ENCODE data around the gene ANO4.

Gene ANO4

DNA sequence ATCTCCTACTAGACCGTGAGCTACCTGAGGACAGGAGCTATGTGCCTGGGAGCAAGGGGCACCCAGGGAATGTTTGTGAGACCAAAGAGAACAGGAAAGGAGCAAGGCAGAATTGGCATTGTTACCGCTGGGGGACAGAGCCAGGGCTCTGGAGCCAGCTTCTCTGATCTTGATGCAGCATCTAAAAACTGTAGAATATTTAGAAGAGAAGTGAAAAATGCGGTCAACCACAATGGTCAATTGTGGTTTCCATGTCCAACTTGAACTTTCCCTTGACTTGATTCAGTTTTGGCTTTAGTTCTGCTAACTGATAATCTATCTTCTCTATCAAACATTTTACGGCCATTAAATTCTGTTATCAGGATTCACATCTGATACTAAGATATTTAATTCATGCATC, 201.2 kb downstream of the ANO4 start:
- Histone ChIP-seq H3K4me3 (replicated peaks; ENCODE audit: insufficient read depth, low read length) (no peak overlapping the region), H3K27me3 (ENCODE audit: insufficient read depth, poor library complexity, severe bottlenecking) (no peaks in the 10 kb centered on the region), H3K27ac (replicated peaks) (no peak overlapping the region)
- TF ChIP-seq POLR2AphosphoS5 (IDR thresholded peaks at IDR 0.05; ENCODE audit: low read depth), result no peak
- TF ChIP-seq, protein P1, sequence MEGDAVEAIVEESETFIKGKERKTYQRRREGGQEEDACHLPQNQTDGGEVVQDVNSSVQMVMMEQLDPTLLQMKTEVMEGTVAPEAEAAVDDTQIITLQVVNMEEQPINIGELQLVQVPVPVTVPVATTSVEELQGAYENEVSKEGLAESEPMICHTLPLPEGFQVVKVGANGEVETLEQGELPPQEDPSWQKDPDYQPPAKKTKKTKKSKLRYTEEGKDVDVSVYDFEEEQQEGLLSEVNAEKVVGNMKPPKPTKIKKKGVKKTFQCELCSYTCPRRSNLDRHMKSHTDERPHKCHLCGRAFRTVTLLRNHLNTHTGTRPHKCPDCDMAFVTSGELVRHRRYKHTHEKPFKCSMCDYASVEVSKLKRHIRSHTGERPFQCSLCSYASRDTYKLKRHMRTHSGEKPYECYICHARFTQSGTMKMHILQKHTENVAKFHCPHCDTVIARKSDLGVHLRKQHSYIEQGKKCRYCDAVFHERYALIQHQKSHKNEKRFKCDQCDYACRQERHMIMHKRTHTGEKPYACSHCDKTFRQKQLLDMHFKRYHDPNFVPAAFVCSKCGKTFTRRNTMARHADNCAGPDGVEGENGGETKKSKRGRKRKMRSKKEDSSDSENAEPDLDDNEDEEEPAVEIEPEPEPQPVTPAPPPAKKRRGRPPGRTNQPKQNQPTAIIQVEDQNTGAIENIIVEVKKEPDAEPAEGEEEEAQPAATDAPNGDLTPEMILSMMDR (IDR thresholded peaks at IDR 0.05; ENCODE audit: insufficient read depth, low read length), result no peak
- TF ChIP-seq, protein P2, sequence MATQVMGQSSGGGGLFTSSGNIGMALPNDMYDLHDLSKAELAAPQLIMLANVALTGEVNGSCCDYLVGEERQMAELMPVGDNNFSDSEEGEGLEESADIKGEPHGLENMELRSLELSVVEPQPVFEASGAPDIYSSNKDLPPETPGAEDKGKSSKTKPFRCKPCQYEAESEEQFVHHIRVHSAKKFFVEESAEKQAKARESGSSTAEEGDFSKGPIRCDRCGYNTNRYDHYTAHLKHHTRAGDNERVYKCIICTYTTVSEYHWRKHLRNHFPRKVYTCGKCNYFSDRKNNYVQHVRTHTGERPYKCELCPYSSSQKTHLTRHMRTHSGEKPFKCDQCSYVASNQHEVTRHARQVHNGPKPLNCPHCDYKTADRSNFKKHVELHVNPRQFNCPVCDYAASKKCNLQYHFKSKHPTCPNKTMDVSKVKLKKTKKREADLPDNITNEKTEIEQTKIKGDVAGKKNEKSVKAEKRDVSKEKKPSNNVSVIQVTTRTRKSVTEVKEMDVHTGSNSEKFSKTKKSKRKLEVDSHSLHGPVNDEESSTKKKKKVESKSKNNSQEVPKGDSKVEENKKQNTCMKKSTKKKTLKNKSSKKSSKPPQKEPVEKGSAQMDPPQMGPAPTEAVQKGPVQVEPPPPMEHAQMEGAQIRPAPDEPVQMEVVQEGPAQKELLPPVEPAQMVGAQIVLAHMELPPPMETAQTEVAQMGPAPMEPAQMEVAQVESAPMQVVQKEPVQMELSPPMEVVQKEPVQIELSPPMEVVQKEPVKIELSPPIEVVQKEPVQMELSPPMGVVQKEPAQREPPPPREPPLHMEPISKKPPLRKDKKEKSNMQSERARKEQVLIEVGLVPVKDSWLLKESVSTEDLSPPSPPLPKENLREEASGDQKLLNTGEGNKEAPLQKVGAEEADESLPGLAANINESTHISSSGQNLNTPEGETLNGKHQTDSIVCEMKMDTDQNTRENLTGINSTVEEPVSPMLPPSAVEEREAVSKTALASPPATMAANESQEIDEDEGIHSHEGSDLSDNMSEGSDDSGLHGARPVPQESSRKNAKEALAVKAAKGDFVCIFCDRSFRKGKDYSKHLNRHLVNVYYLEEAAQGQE (IDR thresholded peaks at IDR 0.05; ENCODE audit: insufficient replicate concordance, low read depth), result no peak
- no peak for TF ChIP-seq GABPA (IDR thresholded peaks at IDR 0.05; ENCODE audit: low read depth)
- DNase-seq (ENCODE audit: low read depth in 1 of 2, low spot score in 1 of 2), result no peak

DNA sequence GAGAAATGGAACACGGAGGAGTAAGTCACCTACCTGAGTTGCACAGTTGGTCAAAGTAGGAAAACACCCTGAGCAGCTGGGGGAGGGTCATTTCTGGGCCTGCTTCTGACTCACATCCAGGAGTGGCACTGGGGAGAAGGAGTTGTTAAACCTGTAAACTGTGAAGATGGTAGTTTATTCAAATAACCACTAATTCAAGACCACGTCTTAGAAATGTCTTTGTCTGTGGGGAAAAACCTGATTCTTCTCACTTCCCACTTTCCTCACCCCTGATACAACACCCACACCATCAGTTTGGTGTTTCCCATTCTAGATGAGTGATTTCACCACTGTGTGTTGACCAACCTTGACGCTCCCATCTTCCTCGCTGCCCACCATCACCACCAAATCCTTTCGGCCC, 207.1 kb downstream of the ANO4 start:
- Histone ChIP-seq H3K27ac (replicated peaks) (no peak overlapping the region), H3K27me3 (ENCODE audit: insufficient read depth, poor library complexity, severe bottlenecking) (no peaks in the 10 kb centered on the region), H3K4me3 (replicated peaks; ENCODE audit: insufficient read depth, low read length) (no peak overlapping the region)
- no peak for DNase-seq (ENCODE audit: low read depth in 1 of 2, low spot score in 1 of 2)
- TF ChIP-seq GABPA (IDR thresholded peaks at IDR 0.05; ENCODE audit: low read depth), result no peak

DNA sequence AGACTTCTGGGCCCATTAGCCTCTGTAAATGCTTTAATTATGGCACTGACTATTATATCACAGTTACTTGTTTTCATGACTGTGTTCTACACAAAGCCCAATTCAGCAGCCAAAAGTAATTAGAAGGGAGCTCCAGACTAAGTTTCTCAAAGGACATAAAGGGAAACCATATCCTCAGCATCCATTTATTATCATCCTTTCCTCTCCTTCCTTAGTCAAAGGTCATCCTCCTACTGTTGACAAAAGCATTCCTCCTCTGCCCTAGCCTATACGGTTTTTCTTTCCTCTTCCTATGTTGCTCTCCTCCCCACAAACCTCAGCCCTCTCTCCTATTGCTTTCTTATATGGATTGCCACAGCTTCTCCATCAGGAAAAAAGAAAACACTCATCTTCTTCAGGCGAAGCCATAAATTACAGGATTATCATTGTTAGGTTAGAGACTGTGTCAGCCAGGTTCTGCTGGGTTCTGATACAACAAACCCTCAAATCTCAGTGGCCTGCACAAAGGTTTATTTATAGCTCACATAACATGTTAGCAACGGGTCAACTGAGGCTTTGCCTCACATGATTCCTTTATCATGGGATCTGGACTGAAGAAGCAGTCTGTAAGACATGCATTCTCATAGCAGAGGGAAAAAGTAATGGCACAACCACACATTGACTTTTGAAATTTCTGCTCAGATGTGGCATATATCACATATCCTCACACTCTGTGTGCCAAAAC, 208.3 kb downstream of the ANO4 start:
- no peak for DNase-seq (ENCODE audit: low read depth in 1 of 2, low spot score in 1 of 2)
- Histone ChIP-seq H3K27me3 (ENCODE audit: insufficient read depth, poor library complexity, severe bottlenecking) (no peaks in the 10 kb centered on the region), H3K27ac (replicated peaks) (no peak overlapping the region), H3K4me3 (replicated peaks; ENCODE audit: insufficient read depth, low read length) (no peak overlapping the region)
- TF ChIP-seq, protein P2 (IDR thresholded peaks at IDR 0.05; ENCODE audit: insufficient replicate concordance, low read depth), result no peak
- no peak for TF ChIP-seq POLR2AphosphoS5 (IDR thresholded peaks at IDR 0.05; ENCODE audit: low read depth)

DNA sequence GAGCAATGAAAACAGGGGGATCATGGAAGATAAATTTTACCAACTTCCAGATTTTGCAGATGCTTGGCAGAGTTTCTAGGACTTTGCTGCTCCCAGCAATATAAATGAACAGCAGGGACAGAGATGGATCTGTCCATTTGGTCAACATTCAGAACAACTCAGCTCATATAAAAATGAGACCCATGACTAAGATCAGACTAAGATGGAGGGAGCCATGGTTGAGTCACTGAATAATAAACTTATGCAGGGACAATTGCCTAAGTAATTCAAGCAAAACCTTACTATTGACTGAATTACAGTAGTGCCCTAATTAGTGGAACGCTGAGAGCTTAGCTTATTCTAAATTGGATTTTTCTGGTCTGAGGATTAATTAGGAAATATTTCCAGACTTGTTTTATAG, 210.3 kb downstream of the ANO4 start:
- H3K27ac ChIP-seq (replicated peaks), result no peak overlapping the region
- H3K27me3 ChIP-seq (ENCODE audit: insufficient read depth, poor library complexity, severe bottlenecking), result no peaks in the 10 kb centered on the region
- no peak for DNase-seq (ENCODE audit: low read depth in 1 of 2, low spot score in 1 of 2)
- H3K4me3 ChIP-seq (replicated peaks; ENCODE audit: insufficient read depth, low read length), result no peak overlapping the region
- TF ChIP-seq, protein P2 (IDR thresholded peaks at IDR 0.05; ENCODE audit: insufficient replicate concordance, low read depth), result no peak
- TF ChIP-seq SPI1 (IDR thresholded peaks at IDR 0.05; ENCODE audit: borderline replicate concordance, low read depth) (no peak), POLR2AphosphoS5 (IDR thresholded peaks at IDR 0.05; ENCODE audit: low read depth) (no peak), GABPA (IDR thresholded peaks at IDR 0.05; ENCODE audit: low read depth) (no peak)
- TF ChIP-seq, protein P1 (IDR thresholded peaks at IDR 0.05; ENCODE audit: insufficient read depth, low read length), result no peak

Measured in HL-60 (cell line).